Psoas muscle (tissue), 8 donors: ENCODE data around the gene CDK5. TPM values are rescaled to one million over a fixed set of nuclear protein-coding genes. Genes with fewer than 3 reads are reported as not detected.

ENCODE experiments used
- ATAC-seq, 4 donors: fragments of 200-7000 bp; cut with Tn5 transposase; one replicate each; pipeline ENCODE4 v1.9.1; 2020; ENCODE audit warnings: moderate library complexity in 3 of 4, mild to moderate bottlenecking in 2 of 4
- DNase-seq, 2 donors: peaks; one replicate each; pipeline ENCODE4 v3.0.0-alpha.2; 2020
- H3K27ac ChIP-seq: fragments of 200-600 bp; one replicate; pipeline ENCODE4 v1.8.0; 2022
- H3K27me3 ChIP-seq, 3 donors: fragments of 200-600 bp in 1 of 3; one replicate each; pipeline versions ENCODE4 v1.6.1 to v1.8.0; 2013 to 2022; ENCODE audit warnings: low read length in 2 of 3, mild to moderate bottlenecking in 2 of 3, moderate library complexity in 1 of 3; ENCODE audit not compliant: insufficient read depth in 3 of 3
- H3K36me3 ChIP-seq, 2 donors: fragments of 200-600 bp in 1 of 2; one replicate each; pipeline versions ENCODE4 v1.6.1 to v1.8.0; 2013 to 2022; ENCODE audit warnings: low read depth in 1 of 2, mild to moderate bottlenecking in 1 of 2, moderate library complexity in 1 of 2; ENCODE audit not compliant: insufficient read depth in 1 of 2
- H3K4me1 ChIP-seq: fragments of 200-600 bp; one replicate; pipeline ENCODE4 v1.8.0; 2022
- H3K4me3 ChIP-seq: fragments of 200-600 bp; one replicate; pipeline ENCODE4 v1.8.0; 2022; ENCODE audit warnings: mild to moderate bottlenecking
- H3K9me3 ChIP-seq: fragments of 200-600 bp; one replicate; pipeline ENCODE4 v1.8.0; 2022
- CTCF ChIP-seq: fragments of 200-600 bp; IDR thresholded peaks from one replicate; pipeline ENCODE4 v1.8.0; 2022; ENCODE audit warnings: antibody characterized with exemption
- WGBS, 3 donors: extraction: QIAGEN DNeasy Blood & Tissue Kit; methylation state at CpG; one replicate each; pipeline versions ENCODE4 v1.1.6 to v1.1.7; 2013; 5-methylcytosine and 5-hydroxymethylcytosine counted together
- intact Hi-C, 2 donors: fragments of 100-400 bp; cut with DNase I; formaldehyde crosslinking; loops; one replicate each; pipeline versions ENCODE4 v1.11.0 to v1.14.2; 2022
- polyA plus RNA-seq, 3 donors: library from polyadenylated mRNA; stranded (reverse); fragments of 200-250 nt; gene quantifications; one replicate each; pipeline ENCODE4 v1.2.3, GENCODE V29; 2013
- total RNA-seq, 4 donors: library from RNA; stranded (reverse); fragmentation: NEBNext Ultra II Directional in 2 of 4; extraction: Animal tissue kit (Norgen Biotek cat#: 25700) in 2 of 4; gene quantifications; one replicate each; pipeline versions ENCODE4 v1.2.1 to v1.2.4, GENCODE V29; 2021 to 2023
- donor health status: healthy with polysubstance abuse.
- donor health status: DM: no; HTN: no; CAD: no; lungs with moderate emphysema.
- donor health status: Bipolar disorder and iron deficiency.
- donor health status: healthy.
- donor health status: DM: yes; HTN: yes; CAD: no.
- donor health status: DM: no; HTN: no; CAD: no.
- donor health status: DM: no; HTN: no; CAD: no.
- donor health status: DM: yes; HTN: yes; CAD: no.

The CDK5 gene
- total and polyA plus RNA-seq, 7 donors: 3.8 to 15.2 (median 5.8) TPM

GRCh38 chr7:151095123-151095797, 37.6 kb upstream of the CDK5 start:
- Histone ChIP-seq H3K27me3 (no peaks in the 10 kb centered on the region), H3K9me3 (no peaks in the 10 kb centered on the region), H3K36me3 (peaks cover 0 to 8% of the 10 kb centered on the region in 2 donors), H3K4me1 (peaks cover under 1% of the 10 kb centered on the region), H3K4me3 (no peak overlapping the region), H3K27ac (no peak overlapping the region)
- WGBS, 3 donors: 67 to 69% (median 68%) methylated on average over 10 of the region's 10 CpGs
- DNase-seq (peak in 1 of 2 donors; percentile 12), ATAC-seq (no peak)
- no peak for TF ChIP-seq CTCF
- intact Hi-C loops: no loop called here

- H3K4me3 ChIP-seq: no peak overlapping the region
- intact Hi-C loops: no loop called here
- H3K9me3 ChIP-seq: no peaks in the 10 kb centered on the region
- DNase-seq: no peak
- no peak for TF ChIP-seq CTCF
- WGBS, 3 donors: 73 to 80% (median 77%) methylated on average over 5 of the region's 5 CpGs
- H3K27me3 ChIP-seq: no peaks in the 10 kb centered on the region
- peaks cover 6% of the 10 kb centered on the region for H3K4me1 ChIP-seq
- no peak overlapping the region for H3K27ac ChIP-seq
- no peak for ATAC-seq
- peaks cover 0 to 8% of the 10 kb centered on the region in 2 donors for H3K36me3 ChIP-seq
These were observed 37.0 kb upstream of the CDK5 start for GRCh38 chr7:151094675-151095074.

GRCh38 chr7:151093748-151094147, 36.1 kb upstream of the CDK5 start:
- Histone ChIP-seq H3K4me3 (no peak overlapping the region), H3K36me3 (peaks cover 0 to 8% of the 10 kb centered on the region in 2 donors), H3K9me3 (no peaks in the 10 kb centered on the region), H3K27ac (no peak overlapping the region), H3K4me1 (peaks cover 8% of the 10 kb centered on the region), H3K27me3 (no peaks in the 10 kb centered on the region)
- WGBS, 3 donors: 91 to 98% (median 94%) methylated on average over 6 of the region's 6 CpGs
- TF ChIP-seq CTCF: no peak
- intact Hi-C loops: no loop called here
- ATAC-seq: no peak
- DNase-seq: no peak

- no peak overlapping the region for H3K27ac ChIP-seq
- ATAC-seq (no peak), DNase-seq (no peak)
- H3K27me3 ChIP-seq: no peaks in the 10 kb centered on the region
- 79 to 86% (median 80%) methylated on average over 14 of the region's 14 CpGs for WGBS, 3 donors
- no peak overlapping the region for H3K4me3 ChIP-seq
- peaks cover 0 to 8% of the 10 kb centered on the region in 2 donors for H3K36me3 ChIP-seq
- no peak for TF ChIP-seq CTCF
- H3K9me3 ChIP-seq: no peaks in the 10 kb centered on the region
- H3K4me1 ChIP-seq: peaks cover 18% of the 10 kb centered on the region
- intact Hi-C loops: no loop called here
These were observed 34.3 kb upstream of the CDK5 start for GRCh38 chr7:151091988-151092387.

GRCh38 chr7:151091431-151091830, 33.7 kb upstream of the CDK5 start:
- Histone ChIP-seq H3K27ac (no peak overlapping the region), H3K36me3 (peaks cover 0 to 8% of the 10 kb centered on the region in 2 donors), H3K27me3 (no peaks in the 10 kb centered on the region), H3K4me3 (no peak overlapping the region), H3K9me3 (no peaks in the 10 kb centered on the region), H3K4me1 (peaks cover 18% of the 10 kb centered on the region)
- TF ChIP-seq CTCF: peak; percentile 23
- intact Hi-C loops: no loop called here
- DNase-seq (peak in 1 of 2 donors; percentile 18), ATAC-seq (no peak)
- WGBS, 3 donors: 55 to 66% (median 65%) methylated on average over 6 of the region's 6 CpGs
